ENCODE measurements around the gene AXDND1.
"Not testable (repeated sequence)": the region's sequence is repeated elsewhere in the genome, so short reads cannot be mapped to it uniquely, and the experiment has no call there.

The AXDND1 gene

GRCh38 chr1:179424610-179425009 lies 58.8 kb downstream of the AXDND1 start:
- Histone ChIP-seq H3K27ac (ENCODE audit: low read depth, low read length) (no peak overlapping the region), H3K9me3 (ENCODE audit: control insufficient read depth, insufficient read depth, low read depth, low read length) (peaks cover 26% of the 10 kb centered on the region), H3K27me3 (ENCODE audit: control insufficient read depth, insufficient read depth, low read length) (no peaks in the 10 kb centered on the region), H3K4me1 (ENCODE audit: control insufficient read depth, insufficient read depth, low read length) (0 out of 2 replicates have a peak, but pooled peaks cover 3% of the 10 kb centered on the region), H3K9ac (ENCODE audit: low read length) (no peak overlapping the region), H3K36me3 (ENCODE audit: control insufficient read depth, insufficient read depth, low read length) (no peaks in the 10 kb centered on the region), H3K4me3 (ENCODE audit: low read depth, low read length) (no peak overlapping the region)

- Histone ChIP-seq H3K9ac (ENCODE audit: low read length) (no peak overlapping the region), H3K27me3 (ENCODE audit: control insufficient read depth, insufficient read depth, low read length) (no peaks in the 10 kb centered on the region), H3K9me3 (ENCODE audit: control insufficient read depth, insufficient read depth, low read depth, low read length) (peaks cover 24% of the 10 kb centered on the region), H3K36me3 (ENCODE audit: control insufficient read depth, insufficient read depth, low read length) (no peaks in the 10 kb centered on the region), H3K4me1 (ENCODE audit: control insufficient read depth, insufficient read depth, low read length) (0 out of 2 replicates have a peak, but pooled peaks cover 3% of the 10 kb centered on the region), H3K4me3 (ENCODE audit: low read depth, low read length) (no peak overlapping the region), H3K27ac (ENCODE audit: low read depth, low read length) (no peak overlapping the region)
These were observed 59.4 kb downstream of the AXDND1 start for GRCh38 chr1:179425186-179425585.

- no peak overlapping the region for H3K4me3 ChIP-seq (ENCODE audit: low read depth, low read length)
- H3K27me3 ChIP-seq (ENCODE audit: control insufficient read depth, insufficient read depth, low read length): no peaks in the 10 kb centered on the region
- no peaks in the 10 kb centered on the region for H3K4me1 ChIP-seq (ENCODE audit: control insufficient read depth, insufficient read depth, low read length)
- no peaks in the 10 kb centered on the region; the same call in none of the 2 replicates for H3K9me3 ChIP-seq (ENCODE audit: control insufficient read depth, insufficient read depth, low read depth, low read length)
- no peak overlapping the region for H3K9ac ChIP-seq (ENCODE audit: low read length)
- no peaks in the 10 kb centered on the region for H3K36me3 ChIP-seq (ENCODE audit: control insufficient read depth, insufficient read depth, low read length)
- H3K27ac ChIP-seq (ENCODE audit: low read depth, low read length): no peak overlapping the region; the same call in 1 of the 2 replicates
These were observed 71.4 kb downstream of the AXDND1 start for GRCh38 chr1:179437171-179437570.

- H3K4me1 ChIP-seq (ENCODE audit: control insufficient read depth, insufficient read depth, low read length); H3K9ac ChIP-seq (ENCODE audit: low read length); H3K9me3 ChIP-seq (ENCODE audit: control insufficient read depth, insufficient read depth, low read depth, low read length): not testable (repeated sequence)
These were observed 73.9 kb downstream of the AXDND1 start for GRCh38 chr1:179439646-179440045.

GRCh38 chr1:179440301-179440700 lies 74.5 kb downstream of the AXDND1 start:
- H3K27me3 ChIP-seq (ENCODE audit: control insufficient read depth, insufficient read depth, low read length); H3K9me3 ChIP-seq (ENCODE audit: control insufficient read depth, insufficient read depth, low read depth, low read length); H3K27ac ChIP-seq (ENCODE audit: low read depth, low read length); H3K4me1 ChIP-seq (ENCODE audit: control insufficient read depth, insufficient read depth, low read length); H3K4me3 ChIP-seq (ENCODE audit: low read depth, low read length); H3K9ac ChIP-seq (ENCODE audit: low read length); H3K36me3 ChIP-seq (ENCODE audit: control insufficient read depth, insufficient read depth, low read length): not testable (repeated sequence)

More at GRCh38 chr1:179439646-179440045, 73.9 kb downstream of the AXDND1 start:
- not testable (repeated sequence) for H3K4me3 ChIP-seq (ENCODE audit: low read depth, low read length); H3K36me3 ChIP-seq (ENCODE audit: control insufficient read depth, insufficient read depth, low read length); H3K27me3 ChIP-seq (ENCODE audit: control insufficient read depth, insufficient read depth, low read length); H3K27ac ChIP-seq (ENCODE audit: low read depth, low read length)

- Histone ChIP-seq H3K36me3 (ENCODE audit: control insufficient read depth, insufficient read depth, low read length) (no peaks in the 10 kb centered on the region), H3K27me3 (ENCODE audit: control insufficient read depth, insufficient read depth, low read length) (no peaks in the 10 kb centered on the region), H3K9ac (ENCODE audit: low read length) (no peak overlapping the region), H3K4me1 (ENCODE audit: control insufficient read depth, insufficient read depth, low read length) (no peaks in the 10 kb centered on the region; the same call in 1 of the 2 replicates), H3K9me3 (ENCODE audit: control insufficient read depth, insufficient read depth, low read depth, low read length) (no peaks in the 10 kb centered on the region; the same call in none of the 2 replicates), H3K4me3 (ENCODE audit: low read depth, low read length) (no peak overlapping the region), H3K27ac (ENCODE audit: low read depth, low read length) (no peak overlapping the region; the same call in 1 of the 2 replicates)
These were observed 75.2 kb downstream of the AXDND1 start for GRCh38 chr1:179440971-179441370.

GRCh38 chr1:179441501-179441900 lies 75.7 kb downstream of the AXDND1 start:
- H3K27ac ChIP-seq (ENCODE audit: low read depth, low read length): no peak overlapping the region; the same call in 1 of the 2 replicates
- no peaks in the 10 kb centered on the region; the same call in none of the 2 replicates for H3K9me3 ChIP-seq (ENCODE audit: control insufficient read depth, insufficient read depth, low read depth, low read length)
- no peak overlapping the region for H3K4me3 ChIP-seq (ENCODE audit: low read depth, low read length)
- H3K9ac ChIP-seq (ENCODE audit: low read length): no peak overlapping the region
- H3K36me3 ChIP-seq (ENCODE audit: control insufficient read depth, insufficient read depth, low read length): no peaks in the 10 kb centered on the region
- no peaks in the 10 kb centered on the region for H3K27me3 ChIP-seq (ENCODE audit: control insufficient read depth, insufficient read depth, low read length)
- H3K4me1 ChIP-seq (ENCODE audit: control insufficient read depth, insufficient read depth, low read length): no peaks in the 10 kb centered on the region; the same call in 1 of the 2 replicates

GRCh38 chr1:179442846-179443245 lies 77.1 kb downstream of the AXDND1 start:
- not testable (repeated sequence) for H3K9ac ChIP-seq (ENCODE audit: low read length); H3K36me3 ChIP-seq (ENCODE audit: control insufficient read depth, insufficient read depth, low read length); H3K4me1 ChIP-seq (ENCODE audit: control insufficient read depth, insufficient read depth, low read length); H3K4me3 ChIP-seq (ENCODE audit: low read depth, low read length); H3K27ac ChIP-seq (ENCODE audit: low read depth, low read length); H3K9me3 ChIP-seq (ENCODE audit: control insufficient read depth, insufficient read depth, low read depth, low read length); H3K27me3 ChIP-seq (ENCODE audit: control insufficient read depth, insufficient read depth, low read length)

- Histone ChIP-seq H3K27ac (ENCODE audit: low read depth, low read length) (no peak overlapping the region), H3K4me3 (ENCODE audit: low read depth, low read length) (no peak overlapping the region), H3K27me3 (ENCODE audit: control insufficient read depth, insufficient read depth, low read length) (no peaks in the 10 kb centered on the region), H3K36me3 (ENCODE audit: control insufficient read depth, insufficient read depth, low read length) (no peaks in the 10 kb centered on the region), H3K9ac (ENCODE audit: low read length) (no peak overlapping the region), H3K4me1 (ENCODE audit: control insufficient read depth, insufficient read depth, low read length) (no peaks in the 10 kb centered on the region; the same call in 1 of the 2 replicates), H3K9me3 (ENCODE audit: control insufficient read depth, insufficient read depth, low read depth, low read length) (no peaks in the 10 kb centered on the region)
These were observed 79.8 kb downstream of the AXDND1 start for GRCh38 chr1:179445593-179445992.

- no peaks in the 10 kb centered on the region; the same call in 1 of the 2 replicates for H3K4me1 ChIP-seq (ENCODE audit: control insufficient read depth, insufficient read depth, low read length)
- H3K9me3 ChIP-seq (ENCODE audit: control insufficient read depth, insufficient read depth, low read depth, low read length): no peaks in the 10 kb centered on the region
- no peaks in the 10 kb centered on the region for H3K27me3 ChIP-seq (ENCODE audit: control insufficient read depth, insufficient read depth, low read length)
- H3K9ac ChIP-seq (ENCODE audit: low read length): no peak overlapping the region
- H3K36me3 ChIP-seq (ENCODE audit: control insufficient read depth, insufficient read depth, low read length): no peaks in the 10 kb centered on the region
- H3K4me3 ChIP-seq (ENCODE audit: low read depth, low read length): no peak overlapping the region
- no peak overlapping the region for H3K27ac ChIP-seq (ENCODE audit: low read depth, low read length)
These were observed 81.7 kb downstream of the AXDND1 start for GRCh38 chr1:179447489-179447888.

GRCh38 chr1:179448437-179449149 lies 82.8 kb downstream of the AXDND1 start:
- no peaks in the 10 kb centered on the region for H3K9me3 ChIP-seq (ENCODE audit: control insufficient read depth, insufficient read depth, low read depth, low read length)
- H3K27me3 ChIP-seq (ENCODE audit: control insufficient read depth, insufficient read depth, low read length): no peaks in the 10 kb centered on the region
- H3K9ac ChIP-seq (ENCODE audit: low read length): no peak overlapping the region
- no peaks in the 10 kb centered on the region for H3K36me3 ChIP-seq (ENCODE audit: control insufficient read depth, insufficient read depth, low read length)
- no peak overlapping the region for H3K27ac ChIP-seq (ENCODE audit: low read depth, low read length)
- H3K4me1 ChIP-seq (ENCODE audit: control insufficient read depth, insufficient read depth, low read length): no peaks in the 10 kb centered on the region
- no peak overlapping the region for H3K4me3 ChIP-seq (ENCODE audit: low read depth, low read length)
